Coronary artery (tissue), 2 donors: Measurements from ENCODE around the gene ADGRG6.
"Not testable (repeated sequence)": the region's sequence is repeated elsewhere in the genome, so short reads cannot be mapped to it uniquely, and the experiment has no call there.

Experiments used
- DNase-seq: peaks from one replicate; pipeline ENCODE4 v3.0.0-alpha.2; 2017; ENCODE audit warnings: low spot score
- H3K27ac ChIP-seq, 2 donors: fragments of 200-600 bp; sonication (generic); one replicate each; pipeline ENCODE4 v1.5.1; 2016 to 2019
- H3K4me3 ChIP-seq: fragments of 200-600 bp; sonication (generic); 2 replicates; pipeline ENCODE4 v1.5.1; 2016; ENCODE audit warnings: mild to moderate bottlenecking, moderate library complexity
- CTCF ChIP-seq: fragments of 200-600 bp; sonication (generic); IDR thresholded peaks from one replicate; pipeline ENCODE4 v1.5.1; 2019; ENCODE audit warnings: antibody characterized with exemption

The ADGRG6 gene

GRCh38 chr6:142448091-142448729 is 146.4 kb downstream of the ADGRG6 start:
- no peak for TF ChIP-seq CTCF
- DNase-seq = no peak
- Histone ChIP-seq H3K27ac (no peak overlapping the region), H3K4me3 (no peak overlapping the region)

GRCh38 chr6:142450856-142451255 is 149.0 kb downstream of the ADGRG6 start:
- not testable (repeated sequence) for DNase-seq, H3K27ac ChIP-seq, H3K4me3 ChIP-seq

DNA sequence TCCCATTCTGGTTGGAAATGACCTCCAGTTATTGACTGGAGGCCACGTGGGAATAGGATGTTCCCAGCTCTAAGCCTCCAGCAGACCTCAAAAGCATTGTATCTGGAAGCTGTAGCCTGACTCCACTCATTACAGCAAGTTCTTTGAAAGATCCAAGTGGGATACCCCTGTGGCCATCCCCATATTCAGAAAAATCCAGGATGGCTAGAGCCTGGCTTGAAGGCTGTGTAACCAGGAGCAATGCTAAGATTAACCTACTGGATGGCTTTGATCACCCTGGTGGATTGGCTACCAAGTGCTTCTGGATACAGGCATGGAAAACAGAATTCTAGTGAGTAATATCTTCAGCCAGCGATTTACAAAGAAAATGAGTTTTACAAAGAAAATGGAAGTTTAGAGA is 151.2 kb downstream of the ADGRG6 start:
- Histone ChIP-seq H3K4me3 (no peak overlapping the region), H3K27ac (no peak overlapping the region)
- no peak for TF ChIP-seq CTCF
- no peak for DNase-seq

- DNase-seq, H3K27ac ChIP-seq, H3K4me3 ChIP-seq: not testable (repeated sequence)
Observed at GRCh38 chr6:142454196-142454595, 152.4 kb downstream of the ADGRG6 start.

DNA sequence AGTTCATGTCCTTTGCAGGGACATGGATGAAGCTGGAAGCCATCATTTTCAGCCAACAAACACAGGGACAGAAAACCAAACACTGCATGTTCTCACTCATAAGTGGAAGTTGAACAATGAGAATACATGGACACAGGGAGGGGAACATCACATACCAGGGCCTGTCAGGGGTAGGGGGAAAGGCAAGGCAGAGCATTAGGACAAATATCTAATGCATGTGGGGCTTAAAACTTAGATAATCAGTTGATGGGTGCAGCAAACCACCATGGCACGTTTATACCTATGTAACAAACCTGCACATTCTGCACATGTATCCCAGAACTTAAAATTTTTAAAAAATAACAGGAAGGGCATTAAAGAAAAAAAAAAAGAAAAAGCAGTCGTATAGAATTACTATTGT is 153.0 kb downstream of the ADGRG6 start:
- DNase-seq, H3K27ac ChIP-seq, H3K4me3 ChIP-seq: not testable (repeated sequence)

DNA sequence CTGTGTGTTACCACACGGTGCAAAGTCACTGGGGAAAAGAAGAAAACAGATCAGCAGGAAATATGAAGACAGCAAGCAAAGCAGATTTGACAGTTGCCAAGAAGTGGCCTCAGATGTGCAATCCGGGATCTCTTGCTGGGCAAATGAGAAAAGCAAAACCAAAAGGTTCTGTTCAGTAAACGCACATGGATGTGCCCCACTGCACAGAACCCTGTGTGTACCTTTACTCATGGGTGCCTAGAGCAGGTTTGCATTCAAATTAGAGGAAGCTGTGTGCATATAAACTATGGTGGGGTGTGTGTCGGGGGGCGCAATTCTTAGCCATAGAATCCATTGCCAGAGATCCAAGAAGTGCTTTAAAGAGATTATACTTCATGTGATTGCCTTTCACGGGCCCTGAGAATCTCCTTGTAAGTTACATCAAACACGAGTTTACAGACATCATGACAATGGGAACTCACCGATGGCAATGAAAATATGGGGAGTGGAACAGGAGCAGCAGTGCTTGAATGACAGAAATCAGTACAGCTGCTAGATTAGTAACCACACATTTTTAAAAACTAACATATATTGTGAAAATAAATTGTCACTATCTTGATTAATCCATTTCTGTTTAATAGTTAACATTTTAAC is 154.3 kb downstream of the ADGRG6 start:
- TF ChIP-seq CTCF = no peak
- Histone ChIP-seq H3K4me3 (no peak overlapping the region), H3K27ac (no peak overlapping the region)
- no peak for DNase-seq

DNA sequence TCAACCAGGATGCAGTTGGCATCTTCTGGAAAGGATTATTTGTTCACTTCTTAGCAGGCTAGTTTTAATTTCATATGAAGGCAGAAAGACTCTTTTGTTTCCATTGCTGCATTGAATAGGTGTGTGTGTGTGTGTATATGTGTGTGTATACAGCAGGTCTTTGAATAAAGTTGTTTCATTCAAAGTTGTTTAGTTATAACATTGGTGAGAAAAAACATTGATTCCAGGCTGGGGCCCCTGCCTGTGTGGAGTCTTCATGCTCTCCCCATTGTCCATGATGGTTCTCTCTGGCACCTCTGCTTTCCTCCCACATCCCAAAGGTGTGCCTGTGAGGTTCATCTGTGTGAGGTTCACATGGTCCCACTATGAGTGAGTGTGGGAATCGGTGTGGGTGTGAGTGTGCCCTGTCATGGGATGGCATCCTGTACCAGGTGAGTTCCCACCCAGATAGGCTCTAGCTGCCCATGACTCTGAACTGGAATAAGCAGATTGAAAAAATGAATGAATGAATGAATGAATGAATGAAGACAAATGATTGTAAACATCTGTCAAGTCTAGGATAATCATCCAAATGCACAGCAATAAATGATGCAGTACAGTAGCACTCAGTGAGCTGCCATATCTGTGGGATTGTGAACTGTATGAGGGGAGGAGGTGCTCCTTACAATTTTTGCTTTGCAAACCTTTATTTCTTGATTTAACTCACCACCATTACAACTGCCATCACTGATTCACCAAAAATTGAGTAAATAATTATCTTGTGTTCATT is 156.0 kb downstream of the ADGRG6 start:
- Histone ChIP-seq H3K4me3 (no peak overlapping the region), H3K27ac (no peak overlapping the region)
- no peak for TF ChIP-seq CTCF
- no peak for DNase-seq

DNA sequence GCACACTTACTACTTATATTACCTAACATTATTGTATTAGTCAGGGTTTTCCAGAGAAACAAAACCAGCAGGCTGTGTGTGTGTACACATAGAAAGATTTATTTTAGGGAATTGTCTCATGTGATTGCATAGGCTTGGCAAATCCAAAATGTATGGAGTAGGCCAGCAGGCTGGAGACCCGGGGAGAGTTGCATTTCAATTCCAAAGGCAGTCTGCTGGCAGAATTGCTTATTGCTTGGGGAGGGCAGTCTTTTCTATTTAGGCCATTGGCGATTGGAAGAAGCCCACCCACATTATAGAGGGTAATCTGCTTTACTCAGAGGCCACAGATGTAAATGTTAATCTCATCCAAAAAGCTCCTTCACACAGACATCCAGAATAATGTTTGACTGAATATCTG is 157.0 kb downstream of the ADGRG6 start:
- TF ChIP-seq CTCF = no peak
- no peak overlapping the region for H3K4me3 ChIP-seq
- no peak overlapping the region for H3K27ac ChIP-seq
- DNase-seq = no peak
